Prostate gland (tissue), 2 donors: ENCODE measurements around the gene SCOC. TPM values are rescaled to one million over a fixed set of nuclear protein-coding genes. Genes with fewer than 3 reads are reported as not detected.

ENCODE experiments used
- DNase-seq: peaks from one replicate; pipeline ENCODE4 v3.0.0-alpha.2; 2019; ENCODE audit warnings: low spot score
- H3K27ac ChIP-seq, 2 donors: fragments of 200-600 bp; sonication (generic); 2 replicates each; pipeline ENCODE4 v1.5.1; 2017 to 2019
- H3K27me3 ChIP-seq: fragments of 200-600 bp; sonication (generic); replicated peaks from 2 replicates; pipeline ENCODE4 v1.5.1; 2019; ENCODE audit not compliant: insufficient read depth
- H3K36me3 ChIP-seq, 2 donors: fragments of 200-600 bp; sonication (generic); 1 replicate in 1 of 2; 2 replicates in 1 of 2; pipeline versions ENCODE4 v1.5.1 to v1.8.1; 2017 to 2019
- H3K4me1 ChIP-seq: fragments of 200-600 bp; sonication (generic); replicated peaks from 2 replicates; pipeline ENCODE4 v1.5.1; 2019
- H3K4me3 ChIP-seq, 2 donors: fragments of 200-600 bp; sonication (generic); 2 replicates each; pipeline ENCODE4 v1.5.1; 2017 to 2019
- H3K9me3 ChIP-seq: fragments of 200-600 bp; sonication (generic); 2 replicates; pipeline ENCODE4 v1.5.1; 2017
- POLR2A ChIP-seq: fragments of 450-650 bp; IDR thresholded peaks from one replicate; pipeline ENCODE4 v1.6.1; 2016; ENCODE audit warnings: antibody characterized with exemption, mild to moderate bottlenecking
- POLR2AphosphoS5 ChIP-seq: sonication (generic); formaldehyde crosslinking; IDR thresholded peaks from one replicate; pipeline ENCODE4 v1.6.1; 2017; ENCODE audit warnings: antibody characterized with exemption
- WGBS: methylation state at CpG from one replicate; pipeline ENCODE4 v1.1.5; 2018; 5-methylcytosine and 5-hydroxymethylcytosine counted together
- intact Hi-C: fragments of 100-400 bp; cut with DNase I; formaldehyde crosslinking; loops from one replicate; pipeline ENCODE4 v1.14.2; 2022
- total RNA-seq, 2 donors: library from RNA; depleted of rRNA; stranded (reverse); fragments of >200 nt; gene quantifications; one replicate each; pipeline ENCODE4 v1.1.0, GENCODE V29; 2016
- TF ChIP-seq, protein P1 (sequence below), 4 experiments: fragments of 200-600 bp in 2 of 4; fragments of 450-650 bp in 2 of 4; sonication (generic) in 2 of 4; IDR thresholded peaks; 1 replicate in 3 of 4; 2 replicates in 1 of 4; pipeline ENCODE4 v1.5.1; 2016 to 2019; ENCODE audit warnings: antibody characterized with exemption in 4 of 4, mild to moderate bottlenecking in 2 of 4, moderate library complexity in 2 of 4

Gene SCOC
- total RNA-seq, 2 donors from 2014 or later = 28.2 to 58.8 TPM

DNA sequence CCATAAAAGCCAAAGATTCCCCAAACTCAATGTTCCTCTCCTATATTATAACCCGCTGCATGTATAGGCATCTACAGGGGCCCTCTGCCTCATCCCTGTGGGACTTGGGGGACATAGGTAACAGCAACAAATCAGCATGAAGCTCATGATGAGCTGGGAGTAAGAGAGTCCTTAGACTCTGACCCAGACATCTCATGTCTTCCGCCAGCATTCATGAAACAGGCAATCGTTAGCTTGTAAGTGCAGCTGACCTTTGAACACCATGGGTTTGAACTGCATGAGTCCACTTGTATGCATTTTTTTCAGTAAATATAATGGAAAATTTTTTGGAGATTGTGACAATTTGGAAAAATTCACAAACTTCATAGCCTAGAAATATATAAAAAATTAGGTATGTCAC lies 10.4 kb upstream of the SCOC start:
- no peaks in the 10 kb centered on the region for H3K27me3 ChIP-seq
- TF ChIP-seq POLR2AphosphoS5 (no peak), POLR2A (no peak)
- TF ChIP-seq, protein P1, sequence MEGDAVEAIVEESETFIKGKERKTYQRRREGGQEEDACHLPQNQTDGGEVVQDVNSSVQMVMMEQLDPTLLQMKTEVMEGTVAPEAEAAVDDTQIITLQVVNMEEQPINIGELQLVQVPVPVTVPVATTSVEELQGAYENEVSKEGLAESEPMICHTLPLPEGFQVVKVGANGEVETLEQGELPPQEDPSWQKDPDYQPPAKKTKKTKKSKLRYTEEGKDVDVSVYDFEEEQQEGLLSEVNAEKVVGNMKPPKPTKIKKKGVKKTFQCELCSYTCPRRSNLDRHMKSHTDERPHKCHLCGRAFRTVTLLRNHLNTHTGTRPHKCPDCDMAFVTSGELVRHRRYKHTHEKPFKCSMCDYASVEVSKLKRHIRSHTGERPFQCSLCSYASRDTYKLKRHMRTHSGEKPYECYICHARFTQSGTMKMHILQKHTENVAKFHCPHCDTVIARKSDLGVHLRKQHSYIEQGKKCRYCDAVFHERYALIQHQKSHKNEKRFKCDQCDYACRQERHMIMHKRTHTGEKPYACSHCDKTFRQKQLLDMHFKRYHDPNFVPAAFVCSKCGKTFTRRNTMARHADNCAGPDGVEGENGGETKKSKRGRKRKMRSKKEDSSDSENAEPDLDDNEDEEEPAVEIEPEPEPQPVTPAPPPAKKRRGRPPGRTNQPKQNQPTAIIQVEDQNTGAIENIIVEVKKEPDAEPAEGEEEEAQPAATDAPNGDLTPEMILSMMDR (IDR thresholded peaks at IDR 0.05) = no peak
- H3K4me3 ChIP-seq = no peak overlapping the region
- WGBS = 91% methylated on average over 3 of the region's 3 CpGs
- DNase-seq = no peak
- H3K36me3 ChIP-seq = no peaks in the 10 kb centered on the region
- no peaks in the 10 kb centered on the region for H3K4me1 ChIP-seq
- intact Hi-C loops = loop anchor here (5.0 kb wide), 1 partner anchor 489 kb away; no protein-coding TSS in a partner anchor
- no peak overlapping the region for H3K27ac ChIP-seq
- H3K9me3 ChIP-seq = no peaks in the 10 kb centered on the region

DNA sequence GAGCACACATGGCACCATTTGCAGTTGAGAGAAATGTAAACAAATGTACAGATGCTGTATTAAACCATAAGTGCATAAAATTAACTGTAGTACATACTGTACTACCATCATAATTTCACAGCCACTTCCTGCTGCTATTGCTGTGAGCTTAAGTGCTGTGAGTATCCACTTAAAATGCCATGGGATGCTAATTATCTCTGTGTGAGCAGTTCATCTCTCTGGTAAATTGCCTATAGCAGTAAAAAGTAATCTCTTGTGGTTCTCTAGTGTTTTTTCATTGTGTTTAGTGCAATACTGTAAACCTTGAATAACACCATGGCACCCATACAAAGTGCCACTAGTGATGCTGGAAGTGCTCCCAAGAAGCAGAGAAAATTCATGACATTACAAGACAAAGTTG lies 9.9 kb upstream of the SCOC start:
- intact Hi-C loops = loop anchor here (5.0 kb wide), 1 partner anchor 489 kb away; no protein-coding TSS in a partner anchor
- H3K36me3 ChIP-seq = no peaks in the 10 kb centered on the region
- no peak for TF ChIP-seq POLR2A
- no peak for TF ChIP-seq POLR2AphosphoS5
- TF ChIP-seq, protein P1 (IDR thresholded peaks at IDR 0.05) = no peak
- no peak overlapping the region for H3K4me3 ChIP-seq
- no peaks in the 10 kb centered on the region for H3K4me1 ChIP-seq
- H3K27me3 ChIP-seq = no peaks in the 10 kb centered on the region
- DNase-seq = no peak
- no peaks in the 10 kb centered on the region for H3K9me3 ChIP-seq
- H3K27ac ChIP-seq = no peak overlapping the region

- no peaks in the 10 kb centered on the region for H3K27me3 ChIP-seq
- H3K36me3 ChIP-seq = no peaks in the 10 kb centered on the region
- TF ChIP-seq POLR2AphosphoS5 = no peak
- TF ChIP-seq, protein P1 (IDR thresholded peaks at IDR 0.05) = no peak
- no peak for TF ChIP-seq POLR2A
- H3K9me3 ChIP-seq = no peaks in the 10 kb centered on the region
- WGBS = 74% methylated on average over 2 of the region's 2 CpGs
- DNase-seq = no peak
- intact Hi-C loops = no loop called here
- H3K4me1 ChIP-seq = no peaks in the 10 kb centered on the region
- H3K27ac ChIP-seq = no peak overlapping the region
- H3K4me3 ChIP-seq = no peak overlapping the region
Observed at GRCh38 chr4:140367738-140368137, 5.7 kb upstream of the SCOC start.

- no peak overlapping the region for H3K4me3 ChIP-seq
- 70% methylated on average over 3 of the region's 3 CpGs for WGBS
- H3K9me3 ChIP-seq = no peaks in the 10 kb centered on the region
- no peaks in the 10 kb centered on the region for H3K4me1 ChIP-seq
- intact Hi-C loops = no loop called here
- no peaks in the 10 kb centered on the region for H3K27me3 ChIP-seq
- H3K36me3 ChIP-seq = no peaks in the 10 kb centered on the region
- DNase-seq = no peak
- TF ChIP-seq POLR2A (no peak), POLR2AphosphoS5 (no peak)
- TF ChIP-seq, protein P1 (IDR thresholded peaks at IDR 0.05) = no peak
- no peak overlapping the region for H3K27ac ChIP-seq
Observed at GRCh38 chr4:140368686-140369085, 4.8 kb upstream of the SCOC start.

GRCh38 chr4:140372751-140373327 lies 607 bp upstream of the SCOC start:
- intact Hi-C loops = loop anchor here (10.0 kb wide), 1 partner anchor 152 kb away; the partner anchor contains the start of gene ELMOD2
- DNase-seq = peak; percentile 7
- TF ChIP-seq, protein P1 (IDR thresholded peaks at IDR 0.05) = peak in 2 of 4 experiments; percentile 13 to 42
- no peak for TF ChIP-seq POLR2AphosphoS5
- under 1% methylated on average over 21 of the region's 21 CpGs for WGBS
- H3K9me3 ChIP-seq = no peaks in the 10 kb centered on the region
- no peaks in the 10 kb centered on the region for H3K27me3 ChIP-seq
- peak overlapping the region; percentile 85 to 89 for H3K4me3 ChIP-seq
- H3K36me3 ChIP-seq = no peaks in the 10 kb centered on the region
- peaks cover 4% of the 10 kb centered on the region for H3K4me1 ChIP-seq
- peak overlapping the region; percentile 92 to 94 for H3K27ac ChIP-seq
